Stimulated activated naive CD4-positive, alpha-beta T cell (primary cell): ENCODE data around the gene IRX1.

Experiments
- DNase-seq, 6 experiments: peaks; one replicate each; lab custom pipeline; 2025; lab: John Stamatoyannopoulos, UW

The IRX1 gene

GRCh38 chr5:3650320-3650719 lies 54.7 kb downstream of the IRX1 start:
- DNase-seq: no peak

GRCh38 chr5:3650868-3651267 lies 55.2 kb downstream of the IRX1 start:
- DNase-seq: no peak
